ENCODE measurements around the gene CYP2D6. TPM values are rescaled to one million over a fixed set of nuclear protein-coding genes. Genes with fewer than 3 reads are reported as not detected.
"Not testable (repeated sequence)": the region's sequence is repeated elsewhere in the genome, so short reads cannot be mapped to it uniquely, and the experiment has no call there.

CYP2D6 gene
- polyA plus RNA-seq, 3 donors: 4.5 TPM; not detected in 2

- WGBS (ENCODE audit: insufficient coverage): 84% methylated on average over 3 of the region's 8 CpGs
- no peak overlapping the region for H3K27ac ChIP-seq (ENCODE audit: low read depth in 1 of 2, low read length in 2 of 2)
- intact Hi-C loops (cut with micrococcal nuclease): no loop called here
- no peak overlapping the region for H3K4me2 ChIP-seq (replicated peaks; ENCODE audit: extremely low read depth, low read length, poor library complexity, severe bottlenecking)
- H3K4me3 ChIP-seq (replicated peaks in 1 of 3; ENCODE audit: low read depth in 2 of 3, low read length in 3 of 3): no peak overlapping the region
- H3K36me3 Mint-ChIP-seq: no peaks in the 10 kb centered on the region
- no peak for DNase-seq
- no peak for TF ChIP-seq CTCF (IDR thresholded peaks at IDR 0.05)
- H3K4me1 Mint-ChIP-seq: peaks cover 2% of the 10 kb centered on the region
- H3K4me1 ChIP-seq (ENCODE audit: control insufficient read depth in 1 of 2, insufficient read depth in 2 of 2, low read length in 2 of 2): no peaks in the 10 kb centered on the region
- H3K27me3 ChIP-seq (ENCODE audit: control insufficient read depth in 2 of 2, insufficient read depth in 2 of 2, low read length in 2 of 2): peaks cover 0 to 3% of the 10 kb centered on the region in 2 donors
- H4K20me1 ChIP-seq (ENCODE audit: insufficient read depth, low read length): no peaks in the 10 kb centered on the region
- peaks cover 7 to 21% (median 12%) of the 10 kb centered on the region in 3 donors for H3K27me3 Mint-ChIP-seq (ENCODE audit: low read depth in 3 of 3)
- H3K9me3 ChIP-seq (replicated peaks in 1 of 2; ENCODE audit: control insufficient read depth in 1 of 2, insufficient read depth in 1 of 2, low read length in 2 of 2): peaks cover 0 to 3% of the 10 kb centered on the region in 2 donors
- no peak overlapping the region for H3K9ac ChIP-seq (ENCODE audit: insufficient read depth, low read length, poor library complexity, severe bottlenecking)
- H3K36me3 ChIP-seq (replicated peaks in 1 of 2; ENCODE audit: control insufficient read depth in 1 of 2, insufficient read depth in 2 of 2, low read length in 2 of 2): no peaks in the 10 kb centered on the region
- H2AFZ ChIP-seq (ENCODE audit: insufficient read depth, low read depth, low read length, poor library complexity, severe bottlenecking): no peak overlapping the region
- H3K4me3 Mint-ChIP-seq: no peak overlapping the region
- no peak overlapping the region for H3K27ac Mint-ChIP-seq
- H3K9me3 Mint-ChIP-seq: peaks cover 0 to 5% (median 1%) of the 10 kb centered on the region in 7 donors
- no peaks in the 10 kb centered on the region for H3K79me2 ChIP-seq (ENCODE audit: insufficient read depth, low read length)
Measured at GRCh38 chr22:42131562-42131961, 952 bp upstream of the CYP2D6 start.

GRCh38 chr22:42130182-42130581, 428 bp downstream of the CYP2D6 start:
- H3K36me3 Mint-ChIP-seq; H3K27me3 ChIP-seq (ENCODE audit: control insufficient read depth in 2 of 2, insufficient read depth in 2 of 2, low read length in 2 of 2); DNase-seq; H3K36me3 ChIP-seq (replicated peaks in 1 of 2; ENCODE audit: control insufficient read depth in 1 of 2, insufficient read depth in 2 of 2, low read length in 2 of 2); H4K20me1 ChIP-seq (ENCODE audit: insufficient read depth, low read length); H2AFZ ChIP-seq (ENCODE audit: insufficient read depth, low read depth, low read length, poor library complexity, severe bottlenecking); H3K9ac ChIP-seq (ENCODE audit: insufficient read depth, low read length, poor library complexity, severe bottlenecking); H3K4me2 ChIP-seq (replicated peaks; ENCODE audit: extremely low read depth, low read length, poor library complexity, severe bottlenecking); H3K4me3 Mint-ChIP-seq; intact Hi-C loops (cut with micrococcal nuclease); H3K9me3 Mint-ChIP-seq; H3K79me2 ChIP-seq (ENCODE audit: insufficient read depth, low read length); H3K4me1 Mint-ChIP-seq; H3K4me3 ChIP-seq (replicated peaks in 1 of 3; ENCODE audit: low read depth in 2 of 3, low read length in 3 of 3); H3K9me3 ChIP-seq (replicated peaks in 1 of 2; ENCODE audit: control insufficient read depth in 1 of 2, insufficient read depth in 1 of 2, low read length in 2 of 2); H3K27ac Mint-ChIP-seq; H3K4me1 ChIP-seq (ENCODE audit: control insufficient read depth in 1 of 2, insufficient read depth in 2 of 2, low read length in 2 of 2); H3K27ac ChIP-seq (ENCODE audit: low read depth in 1 of 2, low read length in 2 of 2): not testable (repeated sequence)
- WGBS (ENCODE audit: insufficient coverage): 0% methylated on average over 1 of the region's 7 CpGs
- H3K27me3 Mint-ChIP-seq (ENCODE audit: low read depth in 3 of 3): peaks cover 7 to 21% (median 12%) of the 10 kb centered on the region in 3 donors

- H3K4me2 ChIP-seq (replicated peaks; ENCODE audit: extremely low read depth, low read length, poor library complexity, severe bottlenecking); H3K4me3 ChIP-seq (replicated peaks in 1 of 3; ENCODE audit: low read depth in 2 of 3, low read length in 3 of 3); H3K9me3 ChIP-seq (replicated peaks in 1 of 2; ENCODE audit: control insufficient read depth in 1 of 2, insufficient read depth in 1 of 2, low read length in 2 of 2); H3K36me3 Mint-ChIP-seq; H4K20me1 ChIP-seq (ENCODE audit: insufficient read depth, low read length); DNase-seq; H3K9ac ChIP-seq (ENCODE audit: insufficient read depth, low read length, poor library complexity, severe bottlenecking); H2AFZ ChIP-seq (ENCODE audit: insufficient read depth, low read depth, low read length, poor library complexity, severe bottlenecking); H3K27me3 ChIP-seq (ENCODE audit: control insufficient read depth in 2 of 2, insufficient read depth in 2 of 2, low read length in 2 of 2); H3K79me2 ChIP-seq (ENCODE audit: insufficient read depth, low read length); H3K4me1 Mint-ChIP-seq; intact Hi-C loops (cut with micrococcal nuclease); H3K9me3 Mint-ChIP-seq; H3K36me3 ChIP-seq (replicated peaks in 1 of 2; ENCODE audit: control insufficient read depth in 1 of 2, insufficient read depth in 2 of 2, low read length in 2 of 2); H3K27ac Mint-ChIP-seq; H3K4me1 ChIP-seq (ENCODE audit: control insufficient read depth in 1 of 2, insufficient read depth in 2 of 2, low read length in 2 of 2); H3K27ac ChIP-seq (ENCODE audit: low read depth in 1 of 2, low read length in 2 of 2): not testable (repeated sequence)
- Mint-ChIP-seq H3K4me3 (peak overlapping the region in 1 of 2 donors; percentile 16), H3K27me3 (ENCODE audit: low read depth in 3 of 3) (peaks cover 7 to 16% (median 12%) of the 10 kb centered on the region in 3 donors)
- 58% methylated on average over 55 of the region's 65 CpGs for WGBS (ENCODE audit: insufficient coverage)
Measured at GRCh38 chr22:42128776-42129694, 1.6 kb downstream of the CYP2D6 start.

- H3K79me2 ChIP-seq (ENCODE audit: insufficient read depth, low read length); H3K36me3 Mint-ChIP-seq; H3K4me3 Mint-ChIP-seq; H3K4me1 ChIP-seq (ENCODE audit: control insufficient read depth in 1 of 2, insufficient read depth in 2 of 2, low read length in 2 of 2); H3K27me3 Mint-ChIP-seq (ENCODE audit: low read depth in 3 of 3); H2AFZ ChIP-seq (ENCODE audit: insufficient read depth, low read depth, low read length, poor library complexity, severe bottlenecking); H3K36me3 ChIP-seq (replicated peaks in 1 of 2; ENCODE audit: control insufficient read depth in 1 of 2, insufficient read depth in 2 of 2, low read length in 2 of 2); intact Hi-C loops (cut with micrococcal nuclease); H3K9me3 ChIP-seq (replicated peaks in 1 of 2; ENCODE audit: control insufficient read depth in 1 of 2, insufficient read depth in 1 of 2, low read length in 2 of 2); H4K20me1 ChIP-seq (ENCODE audit: insufficient read depth, low read length); H3K27ac ChIP-seq (ENCODE audit: low read depth in 1 of 2, low read length in 2 of 2); H3K4me2 ChIP-seq (replicated peaks; ENCODE audit: extremely low read depth, low read length, poor library complexity, severe bottlenecking); H3K27me3 ChIP-seq (ENCODE audit: control insufficient read depth in 2 of 2, insufficient read depth in 2 of 2, low read length in 2 of 2); H3K4me1 Mint-ChIP-seq; DNase-seq; H3K4me3 ChIP-seq (replicated peaks in 1 of 3; ENCODE audit: low read depth in 2 of 3, low read length in 3 of 3); H3K9me3 Mint-ChIP-seq; H3K27ac Mint-ChIP-seq; H3K9ac ChIP-seq (ENCODE audit: insufficient read depth, low read length, poor library complexity, severe bottlenecking): not testable (repeated sequence)
- 95% methylated on average over 9 of the region's 13 CpGs for WGBS (ENCODE audit: insufficient coverage)
Measured at GRCh38 chr22:42128007-42128406, 2.6 kb downstream of the CYP2D6 start.

All from CD14-positive monocyte (primary cell).